ENCODE measurements around the gene PPP1R17.

GRCh38 chr7:31690935-31691334 lies 3.9 kb downstream of the PPP1R17 start:
- no peak for TF ChIP-seq KAT7 (CRISPR knock-in tag; IDR thresholded peaks at IDR 0.05; ENCODE audit: borderline replicate concordance)
- no peak for TF ChIP-seq FOXJ3 (CRISPR knock-in tag; IDR thresholded peaks at IDR 0.05; ENCODE audit: borderline replicate concordance)
- TF ChIP-seq HNRNPK (IDR thresholded peaks at IDR 0.05; ENCODE audit: low read depth, low read length, poor library complexity, severe bottlenecking) = no peak
- TF ChIP-seq CREM (IDR thresholded peaks at IDR 0.05) = no peak
- no peak for TF ChIP-seq CREM (CRISPR knock-in tag; IDR thresholded peaks at IDR 0.05)
- no peak for TF ChIP-seq ZFX (CRISPR knock-in tag; IDR thresholded peaks at IDR 0.05; ENCODE audit: low read depth)
- no peak for TF ChIP-seq ZNF329 (CRISPR knock-in tag; IDR thresholded peaks at IDR 0.05; ENCODE audit: low read depth)
- no peak for TF ChIP-seq ZKSCAN1 (IDR thresholded peaks at IDR 0.05; ENCODE audit: low read length)
- no peak for TF ChIP-seq SOX5 (CRISPR knock-in tag; IDR thresholded peaks at IDR 0.05; ENCODE audit: borderline replicate concordance)
- TF ChIP-seq ZNF383 (CRISPR knock-in tag; IDR thresholded peaks at IDR 0.05; ENCODE audit: borderline replicate concordance) = no peak
- no peak for TF ChIP-seq CTCF (CRISPR knock-in tag; IDR thresholded peaks at IDR 0.05)
- no peak for TF ChIP-seq ZBTB49 (CRISPR knock-in tag; IDR thresholded peaks at IDR 0.05; ENCODE audit: borderline replicate concordance)
- TF ChIP-seq PREB (CRISPR knock-in tag; IDR thresholded peaks at IDR 0.05) = no peak
- no peak for TF ChIP-seq POLR2A (IDR thresholded peaks at IDR 0.05; ENCODE audit: insufficient read depth in 1 of 2, low read depth in 2 of 2, low read length in 2 of 2)
- no peak for TF ChIP-seq FOXA1 (IDR thresholded peaks at IDR 0.05)
- no peak for TF ChIP-seq FOXA1 (CRISPR knock-in tag; IDR thresholded peaks at IDR 0.05)
